Common myeloid progenitor, CD34-positive (primary cell): Measurements from ENCODE around the gene FCN3.
"Not testable (repeated sequence)": the region's sequence is repeated elsewhere in the genome, so short reads cannot be mapped to it uniquely, and the experiment has no call there.

Source experiments
- CTCF ChIA-PET: fragments of 350-600 bp; sonication (Branson Sonifier 250); formaldehyde crosslinking; loops from one replicate; lab custom pipeline; 2021; ENCODE audit warnings: antibody characterized with exemption; lab: Charles Lee
- POLR2A ChIA-PET: fragments of 350-600 bp; sonication (Branson Sonifier 250); formaldehyde crosslinking; loops from one replicate; lab custom pipeline; 2021; ENCODE audit warnings: antibody characterized with exemption; lab: Charles Lee
- DNase-seq, 3 donors: peaks; one replicate each; pipeline versions ENCODE4 v3.0.0 to v3.0.0-alpha.2; 2013
- H3K27ac ChIP-seq, 2 experiments: 1 replicate in 1 of 2; 2 replicates in 1 of 2; pipeline ENCODE4 v1.7.0; 2013; ENCODE audit warnings: inconsistent platforms in 2 of 2, low read length in 2 of 2, mild to moderate bottlenecking in 2 of 2, low read depth in 1 of 2, moderate library complexity in 1 of 2; ENCODE audit not compliant: severe bottlenecking in 2 of 2, insufficient read depth in 1 of 2, poor library complexity in 1 of 2
- H3K27me3 ChIP-seq, 5 experiments: replicated peaks in 2 of 5; 1 replicate in 3 of 5; 2 replicates in 2 of 5; pipeline versions ENCODE4 v1.6.1 to v1.7.0; 2013; ENCODE audit warnings: low read length in 4 of 5, mild to moderate bottlenecking in 2 of 5, moderate library complexity in 2 of 5, inconsistent platforms in 1 of 5; ENCODE audit not compliant: insufficient read depth in 5 of 5, control insufficient read depth in 4 of 5
- H3K36me3 ChIP-seq, 4 experiments: 1 replicate in 2 of 4; 2 replicates in 2 of 4; pipeline versions ENCODE4 v1.6.1 to v1.7.0; 2013; ENCODE audit warnings: low read length in 3 of 4, control low read depth in 1 of 4, mild to moderate bottlenecking in 1 of 4; ENCODE audit not compliant: control insufficient read depth in 4 of 4, insufficient read depth in 4 of 4
- H3K4me1 ChIP-seq, 4 experiments: 1 replicate in 3 of 4; 2 replicates in 1 of 4; pipeline versions ENCODE4 v1.6.1 to v1.7.1; 2013; ENCODE audit warnings: low read length in 3 of 4, mild to moderate bottlenecking in 3 of 4, control low read depth in 1 of 4, inconsistent platforms in 1 of 4, moderate library complexity in 1 of 4; ENCODE audit not compliant: control insufficient read depth in 4 of 4, insufficient read depth in 4 of 4; ENCODE audit errors: control extremely low read depth in 1 of 4
- H3K4me3 ChIP-seq, 7 experiments: 1 replicate in 4 of 7; 2 replicates in 3 of 7; pipeline versions ENCODE4 v1.5.1 to v1.7.0; 2013; ENCODE audit warnings: mild to moderate bottlenecking in 7 of 7, low read length in 6 of 7, moderate library complexity in 6 of 7, inconsistent platforms in 2 of 7, low read depth in 2 of 7, control low read depth in 1 of 7; ENCODE audit not compliant: insufficient read depth in 4 of 7, control insufficient read depth in 1 of 7; ENCODE audit errors: extremely low read depth in 1 of 7
- H3K9me3 ChIP-seq, 5 experiments: 1 replicate in 4 of 5; 2 replicates in 1 of 5; pipeline versions ENCODE4 v1.6.1 to v1.7.1; 2013; ENCODE audit warnings: low read length in 4 of 5, mild to moderate bottlenecking in 2 of 5, inconsistent platforms in 1 of 5, low read depth in 1 of 5, moderate library complexity in 1 of 5; ENCODE audit not compliant: control insufficient read depth in 4 of 5, insufficient read depth in 2 of 5; ENCODE audit errors: control extremely low read depth in 1 of 5
- WGBS: methylation state at CpG from one replicate; pipeline ENCODE4 v1.1.5; 2013; ENCODE audit not compliant: insufficient coverage; 5-methylcytosine and 5-hydroxymethylcytosine counted together

Gene FCN3

GRCh38 chr1:27388337-27389005, 13.8 kb upstream of the FCN3 start:
- peaks cover 2 to 25% (median 20%) of the 10 kb centered on the region in 4 experiments for H3K4me1 ChIP-seq
- WGBS = 100% methylated on average over 1 of the region's 5 CpGs
- H3K27ac ChIP-seq = no peak overlapping the region
- H3K9me3 ChIP-seq = no peaks in the 10 kb centered on the region
- peak; percentile 42 to 60 (median 54) for DNase-seq
- POLR2A ChIA-PET = no interaction called here
- H3K27me3 ChIP-seq = peaks cover 0 to 2% (median 0%) of the 10 kb centered on the region in 5 experiments
- H3K4me3 ChIP-seq = no peak overlapping the region
- CTCF ChIA-PET = interaction anchor here (0.9 to 10.9 kb wide), 16 partner anchors 12 to 90 kb away, joined by 3 to 166 read pairs (median 5); partner anchors contain the start of gene MAP3K6
- H3K36me3 ChIP-seq = no peaks in the 10 kb centered on the region

DNA sequence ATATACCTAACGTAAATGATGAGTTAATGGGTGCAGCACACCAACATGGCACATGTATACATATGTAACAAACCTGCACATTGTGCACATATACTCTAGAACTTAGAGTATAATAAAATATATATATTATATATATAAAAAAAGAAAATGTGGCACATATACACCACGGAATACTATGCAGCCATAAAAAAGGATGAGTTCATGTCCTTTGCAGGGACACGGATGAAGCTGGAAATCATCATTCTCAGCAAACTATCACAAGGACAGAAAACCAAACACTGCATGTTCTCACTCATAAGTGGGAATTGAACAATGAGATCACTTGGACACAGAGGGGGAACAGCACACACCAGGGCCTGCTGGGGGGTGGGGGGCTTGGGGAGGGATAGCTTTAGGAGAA, 10.2 kb upstream of the FCN3 start:
- WGBS = no CpG with 5 or more reads among the region's 3 CpGs
- DNase-seq, POLR2A ChIA-PET, H3K36me3 ChIP-seq, H3K9me3 ChIP-seq, H3K4me3 ChIP-seq, H3K27me3 ChIP-seq, H3K4me1 ChIP-seq, H3K27ac ChIP-seq: not testable (repeated sequence)
- CTCF ChIA-PET = interaction anchor here (1.0 to 10.9 kb wide), 8 partner anchors 10 to 282 kb away, joined by 3 to 166 read pairs (median 5); partner anchors contain the start of gene SYTL1

- POLR2A ChIA-PET = no interaction called here
Measured at GRCh38 chr1:27383661-27384060, 9.0 kb upstream of the FCN3 start.

GRCh38 chr1:27383039-27383605, 8.5 kb upstream of the FCN3 start, which contains the start of gene CD164L2:
TSS of gene CD164L2 (minus strand) at chr1:27383333. CDS start at chr1:27383239, 94 bp downstream.
- POLR2A ChIA-PET = no interaction called here

More at GRCh38 chr1:27383661-27384060, 9.0 kb upstream of the FCN3 start:
- DNase-seq = no peak
- peaks cover 0 to 4% (median 0%) of the 10 kb centered on the region in 5 experiments for H3K27me3 ChIP-seq
- 86% methylated on average over 13 of the region's 13 CpGs for WGBS
- peaks cover 0 to 7% (median 5%) of the 10 kb centered on the region in 4 experiments for H3K4me1 ChIP-seq
- H3K27ac ChIP-seq = no peak overlapping the region
- CTCF ChIA-PET = interaction anchor here (0.9 to 10.9 kb wide), 9 partner anchors 8 to 281 kb away, joined by 3 to 166 read pairs (median 6); partner anchors contain the start of genes MAP3K6 and SYTL1
- H3K36me3 ChIP-seq = no peaks in the 10 kb centered on the region
- H3K4me3 ChIP-seq = no peak overlapping the region
- H3K9me3 ChIP-seq = no peaks in the 10 kb centered on the region

GRCh38 chr1:27381969-27382762, 7.5 kb upstream of the FCN3 start:
- H3K4me3 ChIP-seq = no peak overlapping the region
- POLR2A ChIA-PET = no interaction called here
- no peaks in the 10 kb centered on the region for H3K36me3 ChIP-seq
- 80% methylated on average over 5 of the region's 18 CpGs for WGBS
- H3K9me3 ChIP-seq = no peaks in the 10 kb centered on the region
- no peak overlapping the region for H3K27ac ChIP-seq
- CTCF ChIA-PET = interaction anchor here (0.6 to 10.9 kb wide), 7 partner anchors 8 to 84 kb away, joined by 3 to 166 read pairs (median 8); partner anchors contain the start of gene MAP3K6
- peaks cover 0 to 4% (median 0%) of the 10 kb centered on the region in 5 experiments for H3K27me3 ChIP-seq
- peaks cover 0 to 7% (median 5%) of the 10 kb centered on the region in 4 experiments for H3K4me1 ChIP-seq
- DNase-seq = no peak

More at GRCh38 chr1:27383039-27383605, 8.5 kb upstream of the FCN3 start, which contains the start of gene CD164L2:
- Histone ChIP-seq H3K4me3 (no peak within 1 kb of the TSS), H3K27ac (no peak within 1 kb of the TSS), H3K36me3 (no peaks in the 10 kb centered on the region), H3K4me1 (peaks cover 0 to 7% (median 5%) of the 10 kb centered on the region in 4 experiments), H3K27me3 (peaks cover 0 to 4% (median 0%) of the 10 kb centered on the region in 5 experiments), H3K9me3 (no peaks in the 10 kb centered on the region)
- peak in 1 of 3 donors; percentile 40 for DNase-seq
- CTCF ChIA-PET = interaction anchor here (0.9 to 10.9 kb wide), 7 partner anchors 13 to 125 kb away, joined by 3 to 166 read pairs (median 8); partner anchors contain the start of gene MAP3K6
- WGBS = 29% methylated on average over 23 of the region's 43 CpGs

DNA sequence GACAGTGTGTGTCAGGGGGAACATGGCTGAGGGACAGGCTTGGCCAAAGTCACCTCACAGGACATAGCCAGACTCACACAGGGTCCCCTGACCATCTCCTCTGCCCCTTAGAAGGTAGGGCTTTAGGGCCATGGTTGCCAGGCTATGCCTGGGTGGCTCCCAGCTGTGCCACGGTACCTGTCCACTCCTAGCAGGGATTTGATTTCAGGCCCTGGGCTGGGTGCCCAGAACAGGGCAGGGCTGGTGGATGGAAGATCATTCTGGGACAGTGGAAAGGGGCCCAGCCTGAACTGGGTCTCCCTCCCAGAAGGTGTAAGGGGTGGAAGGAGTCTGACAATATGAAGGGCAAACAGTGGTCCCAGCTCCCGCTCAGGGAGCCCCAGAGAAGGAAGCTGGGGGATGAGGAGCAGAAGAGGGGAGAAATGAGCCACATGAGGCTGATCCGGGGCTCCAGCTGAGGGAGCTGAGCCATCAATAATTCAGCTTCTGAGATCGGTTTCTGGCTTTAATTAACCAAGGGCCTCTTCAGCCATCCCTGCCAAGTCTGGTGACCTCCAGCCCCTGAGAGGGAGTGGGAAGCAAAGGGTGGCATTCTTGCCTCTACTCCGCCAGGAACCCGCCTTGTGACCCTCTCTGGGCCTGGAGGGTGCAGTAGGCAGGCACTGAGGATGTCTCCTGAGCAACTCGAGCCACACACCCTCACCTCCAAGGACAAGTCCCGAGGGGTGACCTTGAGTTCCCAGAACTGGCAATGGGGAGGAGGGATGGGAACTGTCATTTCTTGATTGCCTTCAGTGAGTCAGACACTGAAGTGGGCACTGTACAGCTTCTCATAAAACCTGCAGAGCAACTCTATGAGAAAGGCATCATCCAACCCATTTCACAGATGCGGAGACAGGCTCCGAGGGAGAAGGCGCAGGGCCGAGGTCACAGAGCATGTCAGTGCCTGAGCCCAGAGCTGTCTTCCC, 6.4 kb upstream of the FCN3 start:
- ChIA-PET POLR2A (interaction anchor here (0.6 kb wide), 1 partner anchor 395 kb away, joined by 4 read pairs; no protein-coding TSS in a partner anchor), CTCF (interaction anchor here (0.6 to 10.9 kb wide), 7 partner anchors 12 to 83 kb away, joined by 3 to 166 read pairs (median 6); partner anchors contain the start of gene MAP3K6)
- no peak for DNase-seq
- no peaks in the 10 kb centered on the region for H3K36me3 ChIP-seq
- peaks cover 0 to 1% (median 0%) of the 10 kb centered on the region in 5 experiments for H3K27me3 ChIP-seq
- no peak overlapping the region for H3K4me3 ChIP-seq
- peaks cover 0 to 7% (median 5%) of the 10 kb centered on the region in 4 experiments for H3K4me1 ChIP-seq
- WGBS = 95% methylated on average over 11 of the region's 12 CpGs
- no peak overlapping the region for H3K27ac ChIP-seq
- H3K9me3 ChIP-seq = no peaks in the 10 kb centered on the region
